Prostate gland (tissue), 2 donors: Measurements from ENCODE around the gene C11orf91. TPM values are rescaled to one million over a fixed set of nuclear protein-coding genes. Genes with fewer than 3 reads are reported as not detected.

ENCODE experiments used
- DNase-seq: peaks from one replicate; pipeline ENCODE4 v3.0.0-alpha.2; 2019; ENCODE audit warnings: low spot score
- H3K27ac ChIP-seq, 2 donors: fragments of 200-600 bp; sonication (generic); 2 replicates each; pipeline ENCODE4 v1.5.1; 2017 to 2019
- H3K27me3 ChIP-seq: fragments of 200-600 bp; sonication (generic); replicated peaks from 2 replicates; pipeline ENCODE4 v1.5.1; 2019; ENCODE audit not compliant: insufficient read depth
- H3K36me3 ChIP-seq, 2 donors: fragments of 200-600 bp; sonication (generic); 1 replicate in 1 of 2; 2 replicates in 1 of 2; pipeline versions ENCODE4 v1.5.1 to v1.8.1; 2017 to 2019
- H3K4me1 ChIP-seq: fragments of 200-600 bp; sonication (generic); replicated peaks from 2 replicates; pipeline ENCODE4 v1.5.1; 2019
- H3K4me3 ChIP-seq, 2 donors: fragments of 200-600 bp; sonication (generic); 2 replicates each; pipeline ENCODE4 v1.5.1; 2017 to 2019
- H3K9me3 ChIP-seq: fragments of 200-600 bp; sonication (generic); 2 replicates; pipeline ENCODE4 v1.5.1; 2017
- CTCF ChIP-seq, 4 experiments: fragments of 200-600 bp in 2 of 4; fragments of 450-650 bp in 2 of 4; sonication (generic) in 2 of 4; IDR thresholded peaks; 1 replicate in 3 of 4; 2 replicates in 1 of 4; pipeline ENCODE4 v1.5.1; 2016 to 2019; ENCODE audit warnings: antibody characterized with exemption in 4 of 4, mild to moderate bottlenecking in 2 of 4, moderate library complexity in 2 of 4
- POLR2A ChIP-seq: fragments of 450-650 bp; IDR thresholded peaks from one replicate; pipeline ENCODE4 v1.6.1; 2016; ENCODE audit warnings: antibody characterized with exemption, mild to moderate bottlenecking
- POLR2AphosphoS5 ChIP-seq: sonication (generic); formaldehyde crosslinking; IDR thresholded peaks from one replicate; pipeline ENCODE4 v1.6.1; 2017; ENCODE audit warnings: antibody characterized with exemption
- WGBS: methylation state at CpG from one replicate; pipeline ENCODE4 v1.1.5; 2018; 5-methylcytosine and 5-hydroxymethylcytosine counted together
- intact Hi-C: fragments of 100-400 bp; cut with DNase I; formaldehyde crosslinking; loops from one replicate; pipeline ENCODE4 v1.14.2; 2022
- total RNA-seq, 2 donors: library from RNA; depleted of rRNA; stranded (reverse); fragments of >200 nt; gene quantifications; one replicate each; pipeline ENCODE4 v1.1.0, GENCODE V29; 2016

The C11orf91 gene
- total RNA-seq, 2 donors from 2014 or later: not detected

GRCh38 chr11:33691066-33691864 is 9.4 kb downstream of the C11orf91 start:
- Histone ChIP-seq H3K9me3 (no peaks in the 10 kb centered on the region), H3K27me3 (no peaks in the 10 kb centered on the region), H3K27ac (peak overlapping the region; percentile 54 to 64), H3K4me1 (peaks cover 7% of the 10 kb centered on the region), H3K4me3 (no peak overlapping the region), H3K36me3 (no peaks in the 10 kb centered on the region)
- WGBS: 47% methylated on average over 6 of the region's 6 CpGs
- DNase-seq: no peak
- intact Hi-C loops: no loop called here
- TF ChIP-seq POLR2AphosphoS5 (no peak), POLR2A (no peak), CTCF (IDR thresholded peaks at IDR 0.05) (no peak)

- TF ChIP-seq POLR2A (no peak), POLR2AphosphoS5 (no peak), CTCF (IDR thresholded peaks at IDR 0.05) (no peak)
- WGBS: 44% methylated on average over 8 of the region's 8 CpGs
- DNase-seq: no peak
- Histone ChIP-seq H3K4me1 (peaks cover 7% of the 10 kb centered on the region), H3K27ac (peak overlapping the region; percentile 54 to 64), H3K9me3 (no peaks in the 10 kb centered on the region), H3K27me3 (no peaks in the 10 kb centered on the region), H3K36me3 (no peaks in the 10 kb centered on the region), H3K4me3 (no peak overlapping the region)
- intact Hi-C loops: no loop called here
Measured at GRCh38 chr11:33690290-33691065, 10.1 kb downstream of the C11orf91 start.

- TF ChIP-seq CTCF (IDR thresholded peaks at IDR 0.05) (no peak), POLR2A (no peak), POLR2AphosphoS5 (no peak)
- DNase-seq: no peak
- intact Hi-C loops: loop anchor here (5.0 to 10.0 kb wide), 2 partner anchors 322 to 525 kb away; partner anchors contain the start of gene CSTF3
- H3K9me3 ChIP-seq: no peaks in the 10 kb centered on the region
- H3K27me3 ChIP-seq: no peaks in the 10 kb centered on the region
- no peaks in the 10 kb centered on the region for H3K36me3 ChIP-seq
- H3K4me3 ChIP-seq: no peak overlapping the region
- WGBS: 96% methylated on average over 8 of the region's 8 CpGs
- peaks cover 7% of the 10 kb centered on the region for H3K4me1 ChIP-seq
- H3K27ac ChIP-seq: no peak overlapping the region
Measured at GRCh38 chr11:33689501-33689900, 11.1 kb downstream of the C11orf91 start.

GRCh38 chr11:33689085-33689484 is 11.5 kb downstream of the C11orf91 start:
- intact Hi-C loops: loop anchor here (5.0 to 10.0 kb wide), 2 partner anchors 322 to 524 kb away; partner anchors contain the start of gene CSTF3
- no peak for TF ChIP-seq POLR2A
- TF ChIP-seq CTCF (IDR thresholded peaks at IDR 0.05): no peak
- TF ChIP-seq POLR2AphosphoS5: no peak
- DNase-seq: no peak
- Histone ChIP-seq H3K4me1 (peaks cover 7% of the 10 kb centered on the region), H3K36me3 (no peaks in the 10 kb centered on the region), H3K9me3 (no peaks in the 10 kb centered on the region), H3K27me3 (no peaks in the 10 kb centered on the region), H3K4me3 (no peak overlapping the region), H3K27ac (no peak overlapping the region)
- WGBS: 83% methylated on average over 4 of the region's 4 CpGs
